Measurements from ENCODE around the gene UBA5. TPM values are rescaled to one million over a fixed set of nuclear protein-coding genes. Genes with fewer than 3 reads are reported as not detected.
"Not testable (repeated sequence)": the region's sequence is repeated elsewhere in the genome, so short reads cannot be mapped to it uniquely, and the experiment has no call there.

Gene UBA5
- total and polyA plus RNA-seq, 9 of the 15 experiments (the other 6 are each of a cell fraction or from before 2014, with no cell fraction given): 8.1 to 71.1 (median 29.4) TPM

GRCh38 chr3:132615301-132615700, 44.8 kb upstream of the UBA5 start:
- not testable (repeated sequence) for ATAC-seq
- 100% methylated on average over 1 of the region's 3 CpGs for WGBS (ENCODE audit: insufficient coverage, low coverage, missing lambda C conversion rate)

DNA sequence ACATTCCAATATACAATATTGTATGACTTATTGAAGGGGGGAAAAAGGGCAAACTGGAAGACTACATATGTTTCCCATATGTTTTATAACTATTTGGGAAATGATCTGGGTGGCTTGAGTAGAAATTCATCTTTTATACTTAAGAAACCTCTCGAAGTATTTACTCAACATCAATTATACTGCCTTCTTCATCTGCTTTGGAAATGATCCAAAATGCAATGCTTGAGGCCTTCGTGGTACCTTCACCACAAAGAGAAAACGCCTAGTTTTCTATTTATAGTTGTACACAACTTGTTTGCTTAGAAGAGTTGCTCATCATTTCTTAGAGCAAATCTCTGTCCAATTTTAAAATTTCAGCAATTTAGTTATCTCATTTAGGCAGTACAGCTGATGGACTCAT, 44.2 kb upstream of the UBA5 start:
- no peaks in the 10 kb centered on the region for H3K4me1 ChIP-seq (replicated peaks in 1 of 2; ENCODE audit: control insufficient read depth in 2 of 2, insufficient read depth in 2 of 2, low read length in 2 of 2)
- no peaks in the 10 kb centered on the region for H3K36me3 ChIP-seq (ENCODE audit: control insufficient read depth, insufficient read depth, low read length)
- intact Hi-C loops (cut with micrococcal nuclease) (no loop called here), in situ Hi-C loops (cut with MboI) (no loop called here)
- BruUV-seq (replicated peaks): no TSS peak
- ATAC-seq: no peak
- no peaks in the 10 kb centered on the region for H3K9me1 ChIP-seq (ENCODE audit: control insufficient read depth, insufficient read depth, low read length)
- no peaks in the 10 kb centered on the region for H3K79me2 ChIP-seq (ENCODE audit: control insufficient read depth, insufficient read depth, low read length)
- no peak overlapping the region for H3K4me3 ChIP-seq
- H3K9me3 ChIP-seq (replicated peaks; ENCODE audit: control insufficient read depth, insufficient read depth, low read depth, low read length): no peaks in the 10 kb centered on the region
- no peaks in the 10 kb centered on the region for H3K27me3 ChIP-seq (ENCODE audit: control insufficient read depth in 2 of 2, insufficient read depth in 2 of 2, low read length in 2 of 2)
- POLR2A ChIA-PET: interaction anchor here (0.5 kb wide), 1 partner anchor 900 kb away, joined by 3 read pairs; no protein-coding TSS in a partner anchor
- H4K20me1 ChIP-seq (replicated peaks; ENCODE audit: control insufficient read depth, insufficient read depth, low read length): no peaks in the 10 kb centered on the region
- no peak for FAIRE-seq
- CTCF ChIA-PET (ENCODE audit: low intra/inter-chr PET ratio): no interaction called here
- no peak for DNase-seq (ENCODE audit: extremely low read depth in 1 of 4, low spot score in 3 of 4)
- no peak overlapping the region for H3K27ac ChIP-seq (ENCODE audit: extremely low read depth, low read depth, low read length)
- 13% methylated on average over 3 of the region's 3 CpGs for WGBS (ENCODE audit: insufficient coverage, low coverage, missing lambda C conversion rate)
- no peak overlapping the region for H3K4me2 ChIP-seq (ENCODE audit: insufficient read depth, low read length)
- H3K9ac ChIP-seq (ENCODE audit: insufficient read depth in 1 of 2, low read depth in 2 of 2, low read length in 2 of 2): no peak overlapping the region
- no peak overlapping the region for H2AFZ ChIP-seq (ENCODE audit: low read depth, low read length)
- TF ChIP-seq, protein P1, sequence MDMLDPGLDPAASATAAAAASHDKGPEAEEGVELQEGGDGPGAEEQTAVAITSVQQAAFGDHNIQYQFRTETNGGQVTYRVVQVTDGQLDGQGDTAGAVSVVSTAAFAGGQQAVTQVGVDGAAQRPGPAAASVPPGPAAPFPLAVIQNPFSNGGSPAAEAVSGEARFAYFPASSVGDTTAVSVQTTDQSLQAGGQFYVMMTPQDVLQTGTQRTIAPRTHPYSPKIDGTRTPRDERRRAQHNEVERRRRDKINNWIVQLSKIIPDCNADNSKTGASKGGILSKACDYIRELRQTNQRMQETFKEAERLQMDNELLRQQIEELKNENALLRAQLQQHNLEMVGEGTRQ (CRISPR knock-in tag; IDR thresholded peaks at IDR 0.05): no peak
- TF ChIP-seq, protein P2, sequence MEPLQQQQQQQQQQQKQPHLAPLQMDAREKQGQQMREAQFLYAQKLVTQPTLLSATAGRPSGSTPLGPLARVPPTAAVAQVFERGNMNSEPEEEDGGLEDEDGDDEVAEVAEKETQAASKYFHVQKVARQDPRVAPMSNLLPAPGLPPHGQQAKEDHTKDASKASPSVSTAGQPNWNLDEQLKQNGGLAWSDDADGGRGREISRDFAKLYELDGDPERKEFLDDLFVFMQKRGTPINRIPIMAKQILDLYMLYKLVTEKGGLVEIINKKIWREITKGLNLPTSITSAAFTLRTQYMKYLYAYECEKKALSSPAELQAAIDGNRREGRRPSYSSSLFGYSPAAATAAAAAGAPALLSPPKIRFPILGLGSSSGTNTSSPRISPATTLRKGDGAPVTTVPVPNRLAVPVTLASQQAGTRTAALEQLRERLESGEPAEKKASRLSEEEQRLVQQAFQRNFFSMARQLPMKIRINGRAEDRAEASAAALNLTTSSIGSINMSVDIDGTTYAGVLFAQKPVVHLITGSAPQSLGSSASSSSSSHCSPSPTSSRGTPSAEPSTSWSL (CRISPR knock-in tag; IDR thresholded peaks at IDR 0.05; ENCODE audit: borderline replicate concordance): no peak
- TF ChIP-seq ZNF280B (CRISPR knock-in tag; IDR thresholded peaks at IDR 0.05) (no peak), TEAD4 (IDR thresholded peaks at IDR 0.05; ENCODE audit: low read length) (no peak), TEAD4 (CRISPR knock-in tag; IDR thresholded peaks at IDR 0.05; ENCODE audit: borderline replicate concordance) (no peak), KDM4B (IDR thresholded peaks at IDR 0.05; ENCODE audit: borderline replicate concordance in 2 of 2, low read depth in 1 of 2) (no peak), ZNF197 (CRISPR knock-in tag; IDR thresholded peaks at IDR 0.05; ENCODE audit: low read depth) (no peak), CHCHD3 (CRISPR knock-in tag; IDR thresholded peaks at IDR 0.05) (no peak), EGR1 (conservative IDR thresholded peaks at IDR 0.05) (no peak), POLR2A (conservative IDR thresholded peaks at IDR 0.05) (no peak)
- TF ChIP-seq, protein P3, sequence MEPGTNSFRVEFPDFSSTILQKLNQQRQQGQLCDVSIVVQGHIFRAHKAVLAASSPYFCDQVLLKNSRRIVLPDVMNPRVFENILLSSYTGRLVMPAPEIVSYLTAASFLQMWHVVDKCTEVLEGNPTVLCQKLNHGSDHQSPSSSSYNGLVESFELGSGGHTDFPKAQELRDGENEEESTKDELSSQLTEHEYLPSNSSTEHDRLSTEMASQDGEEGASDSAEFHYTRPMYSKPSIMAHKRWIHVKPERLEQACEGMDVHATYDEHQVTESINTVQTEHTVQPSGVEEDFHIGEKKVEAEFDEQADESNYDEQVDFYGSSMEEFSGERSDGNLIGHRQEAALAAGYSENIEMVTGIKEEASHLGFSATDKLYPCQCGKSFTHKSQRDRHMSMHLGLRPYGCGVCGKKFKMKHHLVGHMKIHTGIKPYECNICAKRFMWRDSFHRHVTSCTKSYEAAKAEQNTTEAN (CRISPR knock-in tag; IDR thresholded peaks at IDR 0.05): no peak

More at GRCh38 chr3:132615301-132615700, 44.8 kb upstream of the UBA5 start:
- H3K4me1 ChIP-seq (replicated peaks in 1 of 2; ENCODE audit: control insufficient read depth in 2 of 2, insufficient read depth in 2 of 2, low read length in 2 of 2); H2AFZ ChIP-seq (ENCODE audit: low read depth, low read length); H3K4me2 ChIP-seq (ENCODE audit: insufficient read depth, low read length); DNase-seq (ENCODE audit: extremely low read depth in 1 of 4, low spot score in 3 of 4); H3K9ac ChIP-seq (ENCODE audit: insufficient read depth in 1 of 2, low read depth in 2 of 2, low read length in 2 of 2); H4K20me1 ChIP-seq (replicated peaks; ENCODE audit: control insufficient read depth, insufficient read depth, low read length); POLR2A ChIA-PET; BruUV-seq (replicated peaks); FAIRE-seq; in situ Hi-C loops (cut with MboI); H3K36me3 ChIP-seq (ENCODE audit: control insufficient read depth, insufficient read depth, low read length); intact Hi-C loops (cut with micrococcal nuclease); H3K27ac ChIP-seq (ENCODE audit: extremely low read depth, low read depth, low read length); H3K27me3 ChIP-seq (ENCODE audit: control insufficient read depth in 2 of 2, insufficient read depth in 2 of 2, low read length in 2 of 2); H3K9me3 ChIP-seq (replicated peaks; ENCODE audit: control insufficient read depth, insufficient read depth, low read depth, low read length); CTCF ChIA-PET (ENCODE audit: low intra/inter-chr PET ratio); H3K9me1 ChIP-seq (ENCODE audit: control insufficient read depth, insufficient read depth, low read length); H3K79me2 ChIP-seq (ENCODE audit: control insufficient read depth, insufficient read depth, low read length); H3K4me3 ChIP-seq: not testable (repeated sequence)
- TF ChIP-seq ZNF146 (CRISPR knock-in tag; IDR thresholded peaks at IDR 0.05; ENCODE audit: unreplicated experiment): peak; percentile 77

Data from K562 (cell line).